Activated T-cell treated with anti-CD3 and anti-CD28 coated beads for 1 hour (primary cell): ENCODE data around the gene ASB13.
"Not testable (repeated sequence)": the region's sequence is repeated elsewhere in the genome, so short reads cannot be mapped to it uniquely, and the experiment has no call there.

Experiments
- DNase-seq: peaks from one replicate; pipeline ENCODE4 v3.0.0-alpha.2; 2020; ENCODE audit warnings: low read depth

ASB13 gene

DNA sequence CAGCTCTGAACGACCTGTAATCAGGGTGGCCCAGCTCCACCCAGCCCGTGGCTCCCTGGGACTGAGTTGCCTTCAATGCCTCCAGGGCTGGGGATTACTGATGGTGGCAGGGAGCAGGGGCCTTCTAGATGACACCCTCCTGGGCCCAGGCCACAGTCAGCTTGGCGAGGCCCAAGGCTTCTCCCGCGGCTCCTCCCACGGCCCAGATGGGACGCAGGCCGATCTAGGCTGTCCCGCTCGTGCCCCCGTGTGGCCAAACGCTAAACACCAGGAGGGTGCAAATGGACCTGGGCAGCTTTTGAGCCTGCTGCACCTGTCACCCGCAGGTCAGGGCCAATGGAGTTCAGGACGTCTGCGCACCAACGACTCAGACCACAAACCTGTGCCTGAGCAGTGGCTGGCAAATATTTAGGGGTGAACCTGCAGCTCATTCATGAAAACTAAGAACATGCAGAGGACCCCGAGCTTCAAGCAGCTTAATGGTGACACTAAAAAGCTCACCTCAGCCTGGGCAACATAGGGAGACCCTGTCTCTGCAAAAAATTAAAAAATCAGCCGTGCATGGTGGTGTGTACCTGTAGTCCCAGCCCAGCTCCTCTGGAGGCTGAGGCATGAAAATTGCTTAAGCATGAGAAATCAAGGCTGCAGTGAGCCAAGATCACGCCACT is 43.2 kb downstream of the ASB13 start:
- DNase-seq, result peak; percentile 77

GRCh38 chr10:5622186-5622960 is 44.0 kb downstream of the ASB13 start:
- DNase-seq, result no peak

- DNase-seq, result not testable (repeated sequence)
Observed at GRCh38 chr10:5621371-5621770, 45.0 kb downstream of the ASB13 start.

DNA sequence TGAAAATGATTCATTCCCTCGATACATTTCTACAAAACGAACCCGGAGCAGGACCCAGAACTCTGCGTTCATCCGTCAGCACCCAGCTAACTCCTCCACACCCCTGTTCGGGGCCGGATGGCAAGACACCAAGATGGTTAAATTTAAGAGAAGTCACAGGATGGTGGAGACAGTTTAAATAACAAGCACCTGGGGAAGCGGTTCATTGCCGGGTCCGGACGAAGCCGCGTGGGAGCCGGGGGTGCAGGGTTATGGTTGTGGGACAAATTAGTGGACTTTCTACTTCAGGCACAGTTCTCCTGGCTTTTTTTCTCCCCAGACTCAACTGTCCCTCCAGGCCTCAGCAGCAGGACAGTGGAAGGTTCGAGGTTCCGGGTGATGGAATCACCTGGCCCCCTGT is 45.4 kb downstream of the ASB13 start:
- DNase-seq, result no peak

- no peak for DNase-seq
Observed at GRCh38 chr10:5620223-5620721, 46.1 kb downstream of the ASB13 start.

DNA sequence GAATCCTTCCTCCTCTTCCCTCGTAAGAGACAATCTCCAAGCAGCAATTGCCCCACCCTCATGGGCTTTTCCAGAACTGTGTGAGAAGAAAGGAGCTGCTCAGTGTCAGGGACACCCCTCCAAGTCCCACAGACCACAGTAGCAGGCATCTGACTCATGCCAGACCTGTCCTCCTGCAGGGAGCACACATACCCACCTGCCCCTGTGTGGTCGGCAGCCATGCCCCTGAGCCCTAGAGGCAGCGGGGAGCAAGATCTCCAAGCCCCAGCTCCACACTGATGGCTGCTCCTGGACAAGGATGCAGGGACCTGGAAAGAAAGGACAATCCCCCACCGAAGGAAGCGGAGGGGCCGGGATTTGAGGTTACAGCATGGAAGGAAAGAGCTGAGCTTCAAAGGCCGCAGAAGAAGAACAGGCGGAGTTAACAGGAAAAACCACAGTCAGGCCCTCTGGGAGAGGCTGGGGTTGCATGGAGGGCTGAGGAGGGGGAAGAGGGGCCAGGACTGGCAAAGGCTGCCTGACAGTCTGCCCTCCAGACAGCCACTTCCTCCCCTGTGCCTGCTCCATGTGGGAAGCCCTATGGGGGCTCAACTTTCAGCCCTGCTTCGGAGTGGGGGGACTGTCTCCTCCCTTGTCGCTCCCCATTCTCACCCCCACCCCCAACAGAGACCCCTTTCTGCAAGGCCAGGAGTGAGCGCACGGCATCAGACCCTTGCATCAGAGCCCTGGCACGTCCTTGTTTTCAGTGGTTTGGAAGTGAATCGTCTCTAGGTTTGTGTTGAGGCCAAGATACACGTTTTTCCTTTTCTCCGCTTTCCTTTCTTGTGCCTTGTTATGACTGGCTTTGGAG is 46.8 kb downstream of the ASB13 start:
- no peak for DNase-seq

DNA sequence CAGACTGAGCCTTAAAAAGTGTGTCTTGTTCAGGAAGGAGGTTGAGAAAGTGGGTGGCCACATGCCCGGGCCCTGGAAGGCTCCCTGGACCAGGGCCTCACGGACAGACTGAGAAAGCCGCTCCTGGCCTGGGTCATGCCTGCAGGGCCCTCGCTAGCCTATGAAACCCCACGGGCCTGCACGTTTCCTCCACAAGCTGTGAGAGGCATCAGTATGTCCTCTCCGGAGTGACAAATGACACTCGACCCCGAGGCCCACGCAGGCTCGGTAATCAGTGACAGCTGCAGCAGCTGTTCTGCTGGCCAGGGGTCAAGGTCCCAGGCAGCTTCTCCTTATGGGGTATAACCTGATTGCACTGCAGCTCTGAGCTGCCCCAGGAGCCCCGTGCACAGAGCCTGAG is 47.6 kb downstream of the ASB13 start:
- DNase-seq, result no peak

DNA sequence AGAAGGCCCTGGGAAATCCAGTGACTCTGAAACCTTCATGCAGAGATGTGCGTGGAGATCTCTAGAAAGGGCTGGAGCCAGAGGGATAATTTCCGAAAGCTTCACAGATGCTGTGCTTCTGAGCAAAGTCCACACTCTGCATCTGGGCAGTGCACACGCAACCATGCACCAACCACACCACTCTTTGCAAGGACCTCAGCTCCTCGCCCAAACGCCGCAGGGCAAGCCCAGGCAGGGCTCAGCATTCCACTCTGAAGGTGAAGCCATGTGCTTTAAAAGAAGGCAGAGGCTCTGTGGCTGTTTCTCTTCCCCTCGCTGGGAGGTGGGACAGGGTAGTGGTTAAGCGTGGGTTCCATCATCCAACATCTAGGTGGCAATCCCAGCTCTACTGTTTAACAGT is 48.4 kb downstream of the ASB13 start:
- DNase-seq, result no peak

GRCh38 chr10:5617521-5617920 is 48.9 kb downstream of the ASB13 start:
- DNase-seq, result no peak

GRCh38 chr10:5616836-5617235 is 49.6 kb downstream of the ASB13 start:
- no peak for DNase-seq

DNA sequence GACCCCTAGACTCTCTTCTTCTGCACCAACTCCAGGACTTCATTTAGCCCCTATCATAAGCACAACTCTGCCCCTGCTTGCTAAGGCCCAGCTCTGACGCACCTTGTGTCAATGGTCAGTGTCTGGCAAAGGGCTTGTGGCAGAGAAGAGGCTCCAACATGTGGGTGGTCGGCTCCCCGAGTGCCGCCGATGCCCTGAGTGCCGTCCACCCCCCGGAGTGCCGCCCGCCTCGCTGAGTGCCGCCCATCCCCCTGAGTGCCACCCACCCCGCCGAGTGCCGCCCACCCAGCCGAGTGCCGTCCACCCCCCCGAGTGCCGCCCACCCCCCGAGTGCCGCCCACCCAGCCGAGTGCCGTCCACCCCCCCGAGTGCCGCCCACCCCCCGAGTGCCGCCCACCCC is 50.3 kb downstream of the ASB13 start:
- DNase-seq, result no peak

DNA sequence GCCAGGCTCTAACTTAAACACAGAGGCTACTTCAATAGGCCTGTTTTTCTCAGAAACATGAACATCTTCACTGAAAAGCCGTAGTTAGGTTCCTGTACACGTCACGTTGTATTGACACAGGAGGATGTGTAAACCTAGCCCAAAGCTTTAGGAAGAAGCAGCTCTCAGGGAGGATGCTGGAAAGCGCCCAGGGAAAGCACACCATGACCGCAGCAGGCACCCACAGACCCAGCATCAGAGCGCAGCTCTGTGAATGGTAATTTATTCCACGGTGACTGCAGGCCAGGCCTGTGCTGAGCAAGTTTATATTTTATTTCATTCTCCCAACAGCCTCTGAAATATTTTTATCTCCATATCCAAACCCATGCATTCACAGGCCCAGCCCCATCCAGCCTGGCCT is 51.1 kb downstream of the ASB13 start:
- DNase-seq, result no peak

DNA sequence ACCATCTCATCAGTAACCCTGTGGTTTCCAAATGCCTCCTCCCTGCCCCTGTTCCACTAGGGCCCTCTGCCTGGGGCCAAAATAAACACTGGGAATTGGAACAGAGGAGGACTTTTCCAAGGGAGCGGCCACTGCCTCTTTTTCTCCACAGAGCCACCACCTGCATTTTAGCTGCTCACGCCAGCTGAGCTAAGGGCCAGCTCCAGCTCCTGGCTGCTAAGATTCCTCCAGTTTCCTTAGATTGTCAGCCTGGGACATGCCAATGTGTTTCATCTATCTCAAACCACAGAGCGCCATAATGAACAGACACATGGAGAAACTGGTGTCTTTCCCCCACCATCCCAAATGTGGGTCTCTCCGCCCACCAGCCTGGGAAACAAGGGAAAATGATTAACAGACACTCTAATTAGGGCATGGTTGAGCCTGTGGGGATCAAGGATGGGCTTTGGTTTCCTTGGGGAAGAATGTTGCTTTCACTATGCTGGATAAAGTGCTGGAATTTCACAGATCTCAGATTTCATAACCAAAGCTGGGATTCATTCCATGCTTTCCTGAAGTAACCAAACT is 52.2 kb downstream of the ASB13 start:
- no peak for DNase-seq

GRCh38 chr10:5613481-5614154 is 52.8 kb downstream of the ASB13 start:
- DNase-seq, result no peak

DNA sequence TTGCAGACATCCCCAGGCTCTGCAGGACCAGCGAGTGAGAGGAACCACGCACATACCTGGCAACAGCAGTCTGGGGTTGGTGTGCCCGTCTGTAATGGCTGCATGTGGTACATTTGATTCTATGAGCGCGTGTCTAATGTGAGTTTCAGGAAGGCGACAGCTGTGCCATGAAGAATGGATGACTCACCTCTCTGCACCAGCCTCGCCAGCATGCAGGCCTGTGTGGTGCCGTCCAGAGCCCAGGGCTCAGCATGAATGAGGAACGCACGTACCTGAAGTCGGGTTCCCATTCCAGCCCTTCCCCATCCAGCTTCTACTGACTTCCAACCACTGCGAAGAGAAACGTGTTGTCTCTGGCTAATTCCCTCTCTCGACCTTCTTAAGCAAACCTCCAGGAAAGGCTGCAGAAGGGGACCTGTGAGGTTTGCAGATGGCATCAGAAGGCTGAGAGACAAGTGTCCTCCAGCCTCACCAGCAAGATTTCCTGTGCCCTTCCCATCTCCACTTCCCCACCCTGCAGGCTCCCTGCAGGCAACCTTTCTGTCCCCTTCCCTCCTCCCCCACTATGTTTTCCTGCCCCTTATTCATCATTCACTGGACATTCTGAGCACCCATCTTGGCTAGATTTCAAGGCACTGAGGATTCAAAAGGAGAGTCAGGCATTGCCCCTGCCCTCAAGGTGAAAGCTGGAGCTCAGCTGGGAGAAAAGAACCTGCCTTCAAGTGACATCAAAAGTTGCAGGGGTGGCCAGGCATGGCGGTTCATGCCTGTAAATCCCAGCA is 54.3 kb downstream of the ASB13 start:
- DNase-seq, result no peak

DNA sequence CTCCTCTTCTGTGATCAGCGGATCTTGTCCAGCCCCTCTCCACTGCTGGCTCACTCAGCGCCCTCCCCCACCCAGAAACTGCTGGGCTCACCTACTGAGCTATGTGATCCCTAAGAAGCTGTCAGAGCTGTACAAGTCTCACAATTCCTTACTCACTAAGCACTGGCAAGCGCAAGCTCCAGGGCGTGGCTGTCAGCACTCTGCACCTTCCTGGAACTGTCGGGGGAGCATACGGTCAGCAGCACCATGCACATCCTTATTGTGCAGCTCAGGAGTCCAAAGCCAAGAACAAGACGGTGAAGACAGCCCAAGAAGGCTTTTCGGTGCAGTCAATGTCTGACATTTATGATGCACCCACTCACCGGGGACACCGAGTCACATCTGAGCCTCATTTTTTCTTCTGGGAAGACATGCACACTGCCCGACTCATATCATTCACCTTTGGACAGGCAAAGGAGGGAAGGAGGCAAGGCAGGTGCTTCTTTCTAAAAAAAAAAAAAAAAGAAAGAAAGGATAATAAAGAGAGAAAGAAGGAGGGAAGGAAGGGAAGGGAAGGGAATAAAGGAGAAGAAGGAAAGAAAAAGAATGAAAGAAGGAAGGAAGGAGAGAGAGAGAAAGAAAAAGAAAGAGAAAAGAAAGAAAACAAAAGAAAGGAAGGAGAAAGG is 56.3 kb downstream of the ASB13 start:
- no peak for DNase-seq

- DNase-seq, result no peak
Observed at GRCh38 chr10:5608608-5609220, 57.7 kb downstream of the ASB13 start.

- no peak for DNase-seq
Observed at GRCh38 chr10:5607594-5607993, 58.8 kb downstream of the ASB13 start.

DNA sequence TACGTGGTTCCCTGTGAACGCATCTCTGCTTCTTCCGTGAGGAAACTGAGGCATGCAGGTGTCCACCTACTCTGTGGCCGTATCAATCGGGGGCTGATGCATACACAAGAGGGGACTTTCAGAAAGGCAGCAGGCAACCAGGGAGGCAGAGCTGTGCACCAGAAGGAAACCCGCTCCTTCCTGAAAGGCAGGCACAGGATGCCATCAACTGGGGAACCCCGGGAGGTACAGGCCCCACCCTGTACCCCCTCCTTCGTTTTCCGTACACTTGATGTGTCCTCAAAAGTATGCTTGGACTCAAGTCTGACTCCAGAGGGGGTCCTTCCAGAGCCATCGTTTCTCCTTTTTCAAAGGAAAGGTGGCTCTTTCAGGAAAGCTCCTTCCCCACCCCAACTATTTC is 59.5 kb downstream of the ASB13 start:
- DNase-seq, result no peak

DNA sequence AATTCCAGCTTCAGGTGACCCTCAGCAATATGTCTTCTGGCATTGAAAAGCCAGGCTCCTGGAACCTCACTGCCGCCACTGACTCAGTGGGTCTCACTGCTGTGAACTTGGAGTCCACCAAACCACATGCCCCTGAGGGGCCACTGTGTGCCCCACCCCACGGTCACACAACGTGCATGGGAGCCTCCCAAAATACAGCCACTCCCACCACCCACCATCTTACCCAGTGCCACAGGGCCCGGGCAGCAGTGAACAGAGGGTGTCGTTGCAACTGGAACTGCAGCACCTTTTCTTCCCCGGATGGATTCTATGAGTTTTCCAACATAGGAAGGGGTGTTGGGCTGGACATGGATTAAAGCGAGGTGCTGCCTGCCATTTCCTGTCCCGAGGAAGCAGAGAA is 60.1 kb downstream of the ASB13 start:
- DNase-seq, result no peak
